ENCODE data around the gene ZFR.
A peak's percentile ranks its signal among the peaks of the same experiment; 100 is the strongest.
"Not testable (repeated sequence)": the region's sequence is repeated elsewhere in the genome, so short reads cannot be mapped to it uniquely, and the experiment has no call there.

ZFR gene

DNA sequence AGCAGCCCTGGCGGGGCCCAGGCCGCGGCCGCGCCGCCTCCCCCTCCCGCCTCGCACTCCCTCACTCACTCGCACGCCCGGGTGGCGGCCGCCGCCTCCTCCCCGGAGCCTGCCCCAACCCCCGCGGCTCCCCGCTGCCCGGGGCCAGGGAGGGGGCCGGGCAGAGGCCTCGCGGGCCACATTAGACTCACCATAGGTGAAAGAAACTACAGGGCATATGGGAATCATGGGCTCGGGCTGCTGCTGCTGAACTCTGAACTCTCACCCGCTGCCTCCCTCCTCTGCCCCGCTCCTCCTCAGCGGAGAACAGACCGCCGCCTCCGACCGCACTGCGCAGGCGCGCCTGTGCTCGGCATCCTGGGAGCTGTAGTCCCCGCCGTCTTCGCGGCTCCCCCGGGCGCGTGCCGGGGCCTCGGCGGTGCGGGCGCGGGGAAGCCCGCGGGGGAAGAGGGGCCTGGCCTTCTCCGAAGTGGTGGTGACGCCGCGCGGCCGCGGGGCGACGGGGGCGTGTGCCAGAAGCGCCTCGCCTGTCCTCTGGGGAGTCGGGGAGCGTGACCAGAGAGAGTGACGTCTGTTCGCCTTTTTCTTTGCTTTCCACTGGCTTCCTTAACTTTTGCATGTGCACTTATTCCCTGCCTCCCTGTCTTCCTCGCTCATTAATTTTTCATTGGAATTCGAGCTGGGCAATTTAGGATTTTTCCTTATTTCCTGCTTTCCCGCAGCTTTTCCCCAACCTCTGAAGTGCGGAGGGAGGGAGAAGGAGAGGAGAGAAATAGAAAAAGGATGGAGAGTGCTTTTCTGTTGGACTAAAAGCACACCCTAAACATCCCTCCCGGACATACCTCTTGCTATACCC lies at the start of gene ZFR:
Gene ZFR, minus strand, starts transcription at position 310 of the 856 bp plus-strand sequence. Its CDS starts 82 bp downstream, at position 228.
- DNase-seq = peak; percentile 88

DNA sequence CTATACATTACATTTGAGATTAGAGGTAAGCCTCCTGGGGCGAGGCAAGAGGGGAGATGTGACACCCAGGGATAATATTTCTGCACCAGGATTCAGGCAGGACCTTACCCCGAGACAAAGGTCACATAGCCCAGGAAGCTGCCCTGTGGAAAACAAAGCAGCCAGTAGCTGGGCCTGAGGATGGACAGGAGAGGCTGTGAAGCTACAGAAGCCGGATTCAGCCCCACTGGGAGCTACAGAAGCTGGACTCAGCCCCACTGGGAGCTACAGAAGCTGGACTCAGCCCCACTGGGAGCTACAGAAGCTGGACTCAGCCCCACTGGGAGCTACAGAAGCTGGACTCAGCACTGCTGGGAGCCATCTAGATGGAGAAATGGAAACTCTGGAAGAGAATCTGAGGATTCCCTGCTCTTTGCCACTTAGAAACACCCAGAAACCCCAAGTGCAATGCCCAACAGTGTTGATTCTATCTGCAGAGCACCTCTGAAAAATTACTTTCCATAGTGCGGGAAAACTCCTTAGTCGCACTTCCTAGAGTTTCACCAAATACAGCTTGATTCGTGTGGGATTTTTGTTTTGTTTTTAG lies 46.5 kb upstream of the ZFR start:
- DNase-seq = no peak

DNA sequence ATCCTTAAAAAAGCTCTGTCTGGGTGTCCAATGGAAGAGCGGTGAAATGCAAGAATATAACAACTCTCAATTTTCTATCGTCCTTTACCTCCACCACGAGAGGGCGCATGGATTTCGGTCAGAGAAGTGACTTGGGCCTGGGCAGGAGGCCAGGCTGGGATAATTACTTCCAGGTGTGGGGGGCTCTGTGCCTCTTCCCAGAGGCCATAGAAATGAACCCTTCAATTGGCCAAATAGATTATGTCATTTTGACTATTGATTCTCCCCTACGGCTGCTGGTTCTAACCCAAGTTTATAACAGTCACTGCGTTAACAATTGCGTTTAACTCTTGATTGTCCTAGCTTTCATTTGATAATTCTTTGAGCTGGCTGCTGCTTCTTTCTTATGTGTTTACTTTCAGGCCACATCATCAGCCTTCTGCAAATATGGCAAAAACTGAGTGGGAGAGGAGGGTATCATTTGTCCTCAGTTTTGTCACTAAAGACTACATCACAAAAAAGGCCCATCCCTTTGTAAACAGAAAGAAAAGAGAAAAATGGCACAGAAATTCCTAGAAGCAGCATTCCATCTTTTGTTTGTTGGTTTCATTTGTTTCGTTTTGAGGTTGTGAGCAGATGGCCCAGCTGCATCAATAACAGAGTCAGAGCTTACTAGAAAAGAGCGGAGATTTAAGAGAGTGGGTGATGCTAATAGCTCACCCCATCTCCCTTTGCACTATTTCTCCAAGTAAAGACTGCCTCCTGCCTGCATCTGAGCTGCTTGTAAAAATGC lies 45.4 kb upstream of the ZFR start:
- DNase-seq = peak; percentile 95

DNA sequence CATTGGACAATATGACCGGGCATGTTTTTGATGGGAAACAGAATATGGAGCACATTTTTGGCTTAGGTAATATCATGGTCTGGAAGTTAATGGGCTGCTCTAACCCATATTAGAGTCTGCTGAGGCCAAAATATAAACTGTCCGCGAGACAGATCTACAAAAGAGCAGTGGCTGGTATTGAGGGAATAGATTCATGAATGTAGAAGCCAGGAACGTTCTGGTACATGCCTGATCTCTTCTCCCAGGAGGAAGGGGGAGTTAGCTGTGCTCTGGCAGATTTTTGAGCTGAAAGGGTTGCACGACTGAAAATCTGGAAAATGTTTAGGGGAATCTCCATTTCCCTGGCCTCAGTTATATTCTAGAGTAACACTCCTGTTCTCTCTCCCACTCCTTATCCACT lies 42.9 kb upstream of the ZFR start:
- no peak for DNase-seq

DNA sequence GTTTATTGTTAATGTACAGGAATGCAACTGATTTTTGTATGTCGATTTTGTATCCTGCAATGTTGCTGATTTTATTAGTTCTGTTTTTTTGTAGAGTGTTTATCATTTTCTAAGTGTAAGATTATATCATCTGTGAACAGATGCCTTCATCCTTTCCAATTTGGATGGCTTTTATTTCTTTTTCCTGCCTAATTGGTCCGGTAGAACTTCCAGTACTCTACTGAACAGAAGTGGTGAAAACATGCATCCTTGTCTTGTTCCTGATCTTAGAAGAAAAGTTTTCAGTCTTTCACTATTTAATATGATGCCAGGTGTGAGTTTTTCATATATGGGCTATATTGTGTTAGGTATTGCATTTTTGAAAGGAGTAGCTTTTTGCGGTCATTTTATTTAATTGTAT lies 42.5 kb upstream of the ZFR start:
- DNase-seq = no peak

DNA sequence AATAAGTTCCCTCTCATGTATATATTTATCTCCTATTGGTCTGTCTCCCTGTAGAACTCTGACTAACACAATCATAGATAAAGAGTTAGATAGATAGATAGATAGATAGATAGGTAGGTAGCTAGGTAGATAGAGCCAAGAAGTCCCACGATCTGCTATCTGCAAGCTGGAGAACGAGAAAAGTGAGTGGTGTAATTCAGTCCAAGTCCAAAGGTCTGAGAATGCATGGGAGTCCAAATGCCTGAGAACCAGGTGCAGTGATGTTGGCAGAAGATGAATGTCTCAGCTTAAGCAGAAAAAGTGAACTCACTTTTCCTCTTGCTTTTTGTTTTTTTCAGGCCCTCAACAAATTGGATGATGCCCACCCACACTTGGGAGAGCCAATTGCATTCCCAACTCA lies 37.7 kb upstream of the ZFR start:
- DNase-seq = no peak

DNA sequence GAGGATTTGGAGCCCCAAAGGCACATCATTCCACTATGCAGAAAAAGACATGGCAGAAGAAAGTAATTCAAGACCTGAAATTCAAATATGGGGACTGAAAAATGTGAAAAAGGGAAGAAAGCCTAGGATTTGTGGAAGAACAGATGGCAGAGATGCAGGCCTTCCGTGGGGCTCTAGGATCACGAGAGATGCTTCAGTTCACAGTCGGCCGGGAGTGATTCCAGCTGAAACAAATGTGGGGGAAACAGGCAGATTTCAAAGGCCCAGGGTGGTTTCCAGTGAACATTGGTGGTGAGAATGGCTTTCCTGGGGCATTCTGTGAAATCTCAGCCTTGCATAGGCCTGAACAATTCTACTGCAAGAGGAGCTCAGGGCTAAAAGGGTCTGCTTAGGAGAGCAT lies 34.6 kb upstream of the ZFR start:
- no peak for DNase-seq

DNA sequence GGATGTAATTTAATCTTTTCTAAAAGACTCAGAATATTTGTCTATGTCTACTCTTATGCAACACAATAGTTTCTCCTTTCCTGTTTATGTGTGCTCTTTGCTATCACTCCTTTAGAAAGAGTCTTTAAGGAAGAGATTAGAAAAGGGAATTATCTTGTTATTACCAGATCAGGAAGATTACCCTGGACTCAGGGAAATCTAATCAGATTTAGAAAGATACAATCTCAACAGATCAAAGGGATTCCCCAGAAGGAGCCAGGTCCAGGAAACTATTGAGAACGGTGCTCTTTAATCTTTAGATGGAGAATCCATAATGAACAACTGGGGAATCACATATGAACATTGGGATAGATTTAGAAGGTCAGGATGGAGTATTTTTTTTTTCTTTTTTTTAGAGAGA lies 32.4 kb upstream of the ZFR start:
- no peak for DNase-seq

DNA sequence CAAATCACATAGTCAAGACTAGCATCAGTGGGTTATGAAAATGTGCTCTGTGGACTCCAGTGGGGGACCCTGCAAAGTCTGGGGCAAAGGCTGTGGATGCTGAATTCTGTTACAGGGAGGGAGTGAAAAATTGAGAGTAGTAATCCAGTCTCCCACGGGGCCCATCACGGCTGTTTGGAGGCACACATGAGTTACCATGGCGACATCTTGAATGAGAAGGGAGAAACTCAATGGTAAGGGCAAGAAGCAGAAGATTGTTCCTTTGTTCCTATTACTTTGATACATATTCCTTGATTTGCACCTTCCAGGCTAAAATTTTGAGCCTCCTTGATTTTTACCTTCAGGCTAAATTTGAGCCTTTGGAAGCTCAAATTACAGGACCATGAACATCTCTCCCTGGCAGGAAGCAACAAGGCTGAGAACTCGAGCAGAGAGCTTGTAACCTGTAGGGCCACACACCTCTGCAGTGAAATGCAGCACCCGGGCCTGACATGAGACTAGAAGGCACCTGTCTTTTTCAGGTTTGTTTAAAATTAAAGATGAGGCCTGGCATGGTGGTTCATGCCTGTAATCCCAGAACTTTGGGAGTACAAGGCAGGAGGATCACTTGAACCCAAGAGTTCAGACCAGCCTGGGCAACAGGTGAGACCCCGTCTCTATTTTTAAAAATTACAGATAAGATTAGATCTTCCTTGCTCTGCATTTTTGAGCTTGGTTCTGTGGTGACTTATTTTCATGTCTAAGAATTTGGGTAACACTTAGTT lies 31.0 kb upstream of the ZFR start:
- DNase-seq = no peak

DNA sequence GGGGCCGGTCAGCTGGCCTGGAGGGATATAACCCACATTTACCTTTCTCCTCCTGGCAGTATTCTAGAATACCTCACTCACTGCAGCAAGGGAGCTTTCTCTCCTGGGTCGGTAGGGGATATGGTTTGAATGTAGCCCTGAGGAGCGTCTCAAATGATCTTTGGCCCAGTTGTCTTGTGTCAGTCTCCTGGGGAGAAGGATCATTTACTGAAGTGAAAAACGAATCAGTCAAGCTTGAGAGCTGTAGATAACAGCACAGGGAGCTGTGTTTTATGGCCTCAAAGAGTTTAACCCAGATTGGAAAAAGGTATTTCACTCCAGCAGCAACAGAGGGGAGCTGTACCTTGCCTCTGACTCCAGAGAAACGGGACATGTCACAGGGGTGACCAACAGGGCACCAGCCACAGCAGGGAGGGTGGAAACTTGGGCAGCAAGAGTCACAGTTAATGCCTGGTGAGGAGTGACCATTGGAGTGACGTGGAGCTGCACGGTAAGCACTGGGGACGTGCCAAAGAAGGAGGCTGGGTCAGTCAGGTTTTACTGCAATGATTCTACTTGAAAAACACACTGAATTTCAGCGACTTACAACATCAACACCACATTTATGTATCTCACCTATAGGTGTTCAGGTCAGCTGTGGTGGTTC lies 29.8 kb upstream of the ZFR start:
- no peak for DNase-seq

DNA sequence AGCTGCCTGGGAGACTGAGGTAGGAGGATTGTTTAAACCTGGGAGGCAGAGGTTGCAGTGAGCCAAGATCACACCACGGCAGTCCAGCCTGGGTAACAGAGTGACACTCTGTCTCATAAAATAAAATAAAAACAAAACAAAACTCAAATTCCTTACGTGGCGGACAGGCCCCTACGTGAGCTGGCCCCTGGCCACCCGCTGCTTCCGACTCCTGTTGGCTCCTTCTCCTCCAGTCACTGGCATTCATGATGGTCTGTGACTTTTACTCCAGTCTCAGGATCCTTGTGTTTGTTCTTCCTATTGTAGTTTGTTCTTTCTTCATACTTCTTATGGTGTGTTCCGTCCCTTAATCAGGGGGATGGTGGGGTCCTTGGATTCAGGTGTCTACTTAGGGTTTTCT lies 28.5 kb upstream of the ZFR start:
- DNase-seq = no peak

DNA sequence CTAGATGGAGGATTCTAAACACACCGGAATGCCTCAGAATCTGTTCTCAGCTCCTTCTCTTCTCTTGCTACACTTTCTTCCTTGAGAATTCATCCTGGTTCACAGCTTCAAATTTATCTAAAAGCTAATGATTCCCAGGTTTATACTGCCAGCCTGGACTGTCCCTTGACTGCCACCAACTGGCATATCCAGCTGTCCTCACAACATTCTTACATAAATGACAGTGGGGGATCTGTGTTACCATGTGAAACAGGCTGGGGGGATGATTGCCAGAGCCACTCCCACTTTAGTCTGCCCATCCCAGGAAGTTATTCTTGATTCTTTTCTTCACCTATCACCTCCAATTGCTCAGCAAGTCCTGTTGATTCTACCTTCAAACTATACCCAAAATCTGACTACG lies 27.2 kb upstream of the ZFR start:
- DNase-seq = peak; percentile 45

DNA sequence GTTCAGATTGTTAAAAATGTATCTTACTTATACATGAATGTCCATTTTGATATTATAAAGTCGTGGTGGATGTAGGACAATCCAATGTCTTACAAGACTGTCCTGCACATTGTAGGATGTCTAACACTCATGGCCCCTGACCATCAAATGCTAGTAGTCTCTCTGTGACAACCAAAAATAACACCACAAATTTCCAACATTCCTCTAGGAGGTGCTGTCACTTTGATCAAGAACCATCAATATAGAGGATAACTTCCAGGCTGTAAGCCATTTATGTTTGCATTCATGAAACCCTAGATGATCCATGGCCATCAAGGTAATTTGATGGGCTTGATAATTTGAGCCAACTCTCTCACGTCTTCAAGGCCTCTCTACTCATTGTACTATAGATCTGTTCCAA lies 20.5 kb upstream of the ZFR start:
- DNase-seq = no peak

DNA sequence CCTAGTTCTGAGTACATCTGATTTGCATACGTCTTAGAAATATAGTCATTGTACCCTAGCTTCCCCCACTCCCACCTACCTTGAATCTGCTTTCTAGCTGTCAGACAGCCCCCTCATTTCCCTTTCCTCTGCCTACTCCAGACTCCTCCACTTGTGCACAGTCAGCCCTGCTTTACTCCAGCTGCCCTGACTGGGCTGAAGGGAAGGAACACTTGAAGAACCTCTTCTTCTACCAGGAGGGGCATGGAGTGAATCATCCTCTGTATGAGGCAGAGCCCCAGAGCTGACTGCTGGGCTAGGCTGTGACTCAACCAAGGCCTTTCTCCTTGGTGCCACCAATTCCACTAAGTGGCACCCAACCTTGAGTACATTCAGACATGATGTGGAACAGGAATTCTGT lies 18.1 kb upstream of the ZFR start:
- DNase-seq = no peak

DNA sequence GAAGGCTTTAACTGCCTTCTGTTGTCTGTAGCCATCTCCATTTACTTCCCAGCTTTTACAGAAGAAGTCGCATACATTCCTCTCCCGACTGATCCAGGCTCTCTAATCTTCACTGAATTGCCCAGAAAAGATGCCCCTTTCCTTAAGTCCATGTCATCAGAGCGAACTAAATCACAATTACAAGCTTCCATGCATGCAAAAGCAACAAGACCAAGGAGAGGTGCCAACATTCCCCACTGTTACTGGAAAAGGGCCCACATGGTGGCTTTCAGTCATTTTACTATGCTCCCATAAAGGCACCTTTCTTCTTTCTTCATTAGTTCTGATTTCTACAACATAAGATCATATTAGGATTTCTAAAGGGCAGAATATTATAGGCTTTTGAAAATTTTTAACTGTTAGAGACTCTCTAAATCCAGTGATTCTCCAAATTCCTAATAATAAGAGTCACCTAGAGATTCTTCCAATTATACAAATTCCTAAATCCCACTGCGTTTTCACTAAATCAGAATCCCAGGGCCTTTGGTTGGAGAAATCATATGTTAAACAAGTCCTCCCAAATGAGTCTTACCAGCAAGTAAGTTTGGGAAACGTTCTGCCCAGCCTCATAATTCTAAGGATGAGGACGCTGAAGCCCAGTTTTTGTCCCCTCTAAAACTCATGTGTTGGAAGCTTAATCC lies 17.0 kb upstream of the ZFR start:
- no peak for DNase-seq

DNA sequence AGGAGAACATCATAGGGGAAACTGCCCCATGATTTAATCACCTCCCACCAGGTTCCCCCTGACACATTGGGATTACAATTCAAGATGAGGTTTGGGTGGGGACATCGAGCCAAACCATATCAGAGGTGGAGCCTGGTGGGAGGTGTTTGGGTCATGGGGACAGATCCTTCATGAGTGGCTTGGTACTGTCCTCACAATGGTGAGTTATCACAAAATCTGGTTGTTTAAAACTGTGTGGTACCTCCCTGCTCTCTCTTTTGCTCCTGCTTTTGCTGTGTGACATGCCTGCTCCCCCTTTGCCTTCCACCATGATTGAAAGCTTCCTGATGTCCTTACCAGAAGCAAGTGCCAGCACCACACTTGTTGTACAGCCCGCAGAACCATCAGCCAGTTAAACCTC lies 16.2 kb upstream of the ZFR start:
- DNase-seq = no peak

DNA sequence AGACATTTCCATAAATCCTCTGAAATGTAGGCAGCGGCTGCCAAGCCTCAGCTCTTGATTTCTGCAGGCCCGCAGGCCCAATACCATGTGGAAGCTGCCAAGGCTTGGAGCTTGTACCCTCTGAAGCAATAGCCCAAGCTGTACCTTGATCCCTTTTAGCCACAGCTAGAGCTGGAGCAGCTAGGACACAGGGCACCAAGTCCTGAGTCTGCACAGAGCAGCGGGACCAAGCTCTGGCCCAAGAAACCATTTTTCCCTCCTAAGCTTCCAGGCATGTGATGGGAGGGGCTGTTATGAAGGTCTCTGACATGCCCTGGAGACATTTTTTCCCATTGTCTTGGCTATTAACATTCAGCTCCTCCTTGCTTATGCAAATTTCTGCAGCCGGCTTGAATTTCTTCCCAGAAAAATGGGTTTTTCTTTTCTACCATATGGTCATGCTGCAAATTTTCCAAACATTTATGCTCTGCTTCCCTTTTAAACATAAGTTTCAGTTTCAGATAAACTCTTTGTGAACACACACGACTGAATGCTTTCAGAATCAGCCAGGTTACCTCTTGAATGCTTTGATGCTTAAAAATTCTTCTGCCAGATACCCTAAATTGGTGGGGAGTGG lies 14.4 kb upstream of the ZFR start:
- DNase-seq = no peak

DNA sequence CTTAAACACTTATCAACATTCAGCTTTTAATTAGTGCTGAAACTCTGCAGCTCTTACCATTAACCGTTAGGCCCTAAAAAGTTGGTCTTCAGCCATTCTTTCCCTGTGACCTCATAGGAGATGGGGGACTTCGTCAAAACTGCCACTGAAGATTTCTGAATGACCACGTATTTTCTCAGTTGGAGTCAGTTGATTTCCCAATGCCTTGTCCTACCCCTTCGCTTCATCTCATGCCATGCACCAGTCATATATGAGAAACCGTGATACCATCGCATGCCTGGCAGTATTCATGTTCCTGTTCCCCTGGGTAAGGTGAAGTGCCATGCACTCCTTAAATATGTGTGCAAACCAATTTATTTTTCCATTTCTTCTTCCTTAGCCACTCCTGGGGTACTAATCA lies 10.8 kb upstream of the ZFR start:
- no peak for DNase-seq

DNA sequence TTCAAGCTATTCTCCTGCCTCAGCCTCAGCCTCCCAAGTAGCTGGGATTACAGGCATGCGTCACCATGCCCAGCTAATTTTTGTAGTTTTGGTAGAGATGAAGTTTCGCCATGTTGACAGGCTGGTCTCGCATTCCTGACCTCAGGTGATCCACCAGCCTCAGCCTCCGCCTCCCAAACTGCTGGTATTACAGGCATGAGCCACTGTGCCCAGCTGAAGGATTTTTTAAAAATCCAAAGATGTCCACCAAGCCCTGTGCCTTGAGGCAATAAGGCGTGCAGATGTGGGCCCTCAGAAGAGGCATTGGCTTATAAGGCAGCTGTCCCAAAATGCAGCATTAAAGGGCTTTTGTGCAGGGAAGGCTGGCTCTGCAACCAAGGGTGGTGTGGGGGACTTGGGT lies 10.3 kb upstream of the ZFR start:
- DNase-seq = no peak

DNA sequence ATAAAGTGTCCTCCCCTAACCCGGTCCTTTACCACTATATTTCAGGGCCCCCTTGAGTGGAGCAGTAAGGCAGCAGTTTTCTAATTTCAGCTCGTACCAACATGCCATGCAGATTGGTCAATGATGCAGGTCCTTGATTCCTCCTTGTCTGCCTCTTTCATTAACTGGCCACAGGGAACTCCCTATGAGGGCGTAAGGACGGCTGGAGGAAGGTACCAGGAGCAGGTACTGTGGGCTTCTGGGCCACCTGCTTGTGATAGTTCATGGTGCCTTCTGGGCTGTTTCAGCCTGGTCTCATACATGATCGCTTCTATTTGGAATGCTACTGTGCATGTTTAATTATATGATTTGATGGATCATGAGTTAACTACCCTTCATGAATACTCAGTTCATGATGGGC lies 9.4 kb upstream of the ZFR start:
- no peak for DNase-seq

DNA sequence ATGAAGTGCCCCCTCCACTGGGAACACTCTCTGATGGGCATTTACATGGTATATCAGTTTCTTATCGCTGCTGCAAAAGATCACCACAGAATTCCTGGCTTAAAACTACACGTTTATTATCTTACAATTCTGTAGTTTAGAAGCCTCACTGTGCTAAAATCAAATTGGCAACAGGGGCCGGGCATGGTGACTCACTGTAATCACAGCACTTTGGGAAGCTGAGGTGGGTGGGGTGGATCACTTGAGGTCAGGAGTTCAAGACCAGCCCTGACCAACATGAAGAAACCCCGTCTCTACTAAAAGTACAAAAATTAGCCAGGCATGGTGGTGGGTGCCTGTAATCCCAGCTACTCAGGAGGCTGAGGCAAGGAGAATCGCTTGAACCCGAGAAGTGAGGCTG lies 7.8 kb upstream of the ZFR start:
- DNase-seq = not testable (repeated sequence)

DNA sequence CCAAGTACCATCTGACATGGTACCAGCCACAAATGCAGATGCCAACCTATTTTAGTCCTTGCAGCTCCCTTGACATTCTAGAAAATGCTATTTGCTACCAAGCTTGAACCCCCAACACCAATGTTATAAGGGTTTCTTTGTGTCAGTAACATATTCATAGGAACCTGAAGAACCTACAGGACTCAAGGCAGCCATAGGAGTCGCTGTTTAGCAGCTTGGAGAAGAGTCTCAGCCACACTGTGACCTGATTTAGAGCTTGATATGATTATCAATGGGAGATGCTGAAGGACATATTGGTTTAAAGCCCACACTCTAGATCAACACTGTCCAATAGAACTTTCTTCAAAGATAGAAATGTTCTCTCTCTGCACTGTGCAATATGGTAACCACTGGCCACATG lies 6.4 kb upstream of the ZFR start:
- no peak for DNase-seq

All from NCI-H1694 (cell line).